ENCODE data around the gene ACE.

Gene ACE

GRCh38 chr17:63492940-63493339, 16.1 kb downstream of the ACE start:
- DNase-seq = no peak

DNA sequence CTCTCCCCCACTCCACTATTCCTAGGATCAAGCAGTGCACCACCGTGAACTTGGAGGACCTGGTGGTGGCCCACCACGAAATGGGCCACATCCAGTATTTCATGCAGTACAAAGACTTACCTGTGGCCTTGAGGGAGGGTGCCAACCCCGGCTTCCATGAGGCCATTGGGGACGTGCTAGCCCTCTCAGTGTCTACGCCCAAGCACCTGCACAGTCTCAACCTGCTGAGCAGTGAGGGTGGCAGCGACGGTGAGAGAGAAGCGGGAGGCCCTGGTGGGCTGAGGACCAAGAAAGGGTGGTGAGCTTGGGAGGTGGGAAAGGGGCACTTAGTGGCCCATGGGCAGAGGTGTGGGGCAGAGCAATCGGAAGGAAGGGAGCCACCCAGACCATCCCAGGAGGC, 16.6 kb downstream of the ACE start:
- DNase-seq = no peak

- no peak for DNase-seq
Observed at GRCh38 chr17:63494300-63494928, 17.6 kb downstream of the ACE start.

DNA sequence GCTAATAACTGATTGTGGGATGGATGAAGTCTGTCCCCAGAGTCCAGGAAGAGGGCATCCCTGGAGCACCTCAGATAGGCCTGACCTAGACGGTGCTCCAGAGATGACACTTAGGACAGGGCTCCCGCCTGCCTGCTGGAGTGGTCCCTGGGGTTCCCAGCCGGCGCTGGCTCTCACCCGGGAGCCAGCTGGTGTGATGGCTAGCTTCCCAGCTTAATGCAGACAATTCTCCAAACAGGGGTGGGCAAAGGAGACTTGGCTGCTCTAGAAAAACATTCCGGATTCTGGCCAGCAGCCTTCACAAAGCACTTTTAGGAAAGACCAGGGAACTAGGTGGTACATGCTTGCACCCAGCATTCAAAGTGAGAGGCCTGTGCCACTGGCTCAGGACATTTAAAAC, 18.6 kb downstream of the ACE start:
- no peak for DNase-seq

DNA sequence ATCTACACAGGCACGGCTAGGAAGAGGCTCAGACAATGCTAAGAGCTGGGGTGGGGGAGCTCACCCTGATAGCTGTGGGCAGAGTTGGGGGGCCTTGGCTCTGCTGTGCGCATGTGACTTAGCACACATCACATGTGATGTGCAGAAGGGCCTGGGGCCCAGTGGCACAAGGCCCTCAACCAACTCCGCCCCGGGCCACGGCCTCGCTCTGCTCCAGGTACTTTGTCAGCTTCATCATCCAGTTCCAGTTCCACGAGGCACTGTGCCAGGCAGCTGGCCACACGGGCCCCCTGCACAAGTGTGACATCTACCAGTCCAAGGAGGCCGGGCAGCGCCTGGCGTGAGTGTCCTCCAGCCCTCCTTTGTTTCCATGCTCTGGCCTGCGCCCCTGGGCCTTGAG, 19.3 kb downstream of the ACE start:
- DNase-seq = no peak

DNA sequence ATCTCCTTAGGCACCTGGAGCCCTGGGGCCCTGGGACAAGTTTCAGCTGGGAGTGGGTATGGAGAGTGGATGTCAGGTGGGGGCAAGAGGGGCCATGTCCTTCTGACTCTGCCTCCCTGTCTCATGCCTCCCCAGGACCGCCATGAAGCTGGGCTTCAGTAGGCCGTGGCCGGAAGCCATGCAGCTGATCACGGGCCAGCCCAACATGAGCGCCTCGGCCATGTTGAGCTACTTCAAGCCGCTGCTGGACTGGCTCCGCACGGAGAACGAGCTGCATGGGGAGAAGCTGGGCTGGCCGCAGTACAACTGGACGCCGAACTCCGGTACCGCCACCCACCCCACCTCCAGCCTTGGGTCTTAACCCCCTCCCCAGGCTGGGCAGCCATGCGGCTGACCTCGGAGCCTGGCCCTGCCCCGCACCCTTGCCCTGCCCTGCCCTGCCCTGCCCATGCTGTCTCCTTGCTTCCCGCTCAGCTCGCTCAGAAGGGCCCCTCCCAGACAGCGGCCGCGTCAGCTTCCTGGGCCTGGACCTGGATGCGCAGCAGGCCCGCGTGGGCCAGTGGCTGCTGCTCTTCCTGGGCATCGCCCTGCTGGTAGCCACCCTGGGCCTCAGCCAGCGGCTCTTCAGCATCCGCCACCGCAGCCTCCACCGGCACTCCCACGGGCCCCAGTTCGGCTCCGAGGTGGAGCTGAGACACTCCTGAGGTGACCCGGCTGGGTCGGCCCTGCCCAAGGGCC, 20.0 kb downstream of the ACE start:
- no peak for DNase-seq

DNA sequence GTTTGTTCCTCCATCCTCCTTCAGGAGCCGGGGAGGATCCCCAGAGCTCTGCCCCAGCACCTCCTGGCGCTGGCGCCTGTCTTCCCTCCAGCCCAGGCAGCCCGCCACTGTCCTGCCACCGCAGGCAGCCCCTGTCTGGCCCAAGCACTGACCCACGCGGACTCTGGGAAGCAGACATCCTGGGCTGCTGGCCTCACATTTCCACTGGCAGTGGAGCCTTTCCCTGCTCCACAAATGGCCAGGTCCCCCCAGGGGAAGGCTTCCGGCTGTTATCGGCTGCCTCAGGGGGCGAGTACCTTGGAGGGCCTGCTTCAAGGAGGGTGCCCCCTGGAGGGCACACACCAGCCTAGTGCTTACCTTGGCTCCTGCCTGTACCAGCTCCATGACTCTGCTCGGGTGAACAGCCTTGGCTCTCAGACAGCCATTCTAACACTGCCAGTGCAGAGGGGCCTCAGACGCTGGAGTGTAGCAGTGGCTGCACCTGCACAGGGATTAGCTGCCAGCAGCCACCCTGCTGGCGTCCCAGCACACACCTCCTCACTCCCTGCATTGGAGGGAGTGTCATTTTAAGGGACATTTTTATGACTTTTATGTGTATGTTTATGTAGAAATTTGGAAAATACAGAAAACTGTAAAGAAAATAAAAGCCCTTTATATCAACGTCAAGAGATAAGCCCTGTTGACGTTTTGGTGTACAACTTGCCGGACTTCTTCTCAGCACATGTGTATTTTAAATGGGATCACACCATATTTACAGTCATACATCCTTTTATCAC, 21.0 kb downstream of the ACE start:
- DNase-seq = no peak

DNA sequence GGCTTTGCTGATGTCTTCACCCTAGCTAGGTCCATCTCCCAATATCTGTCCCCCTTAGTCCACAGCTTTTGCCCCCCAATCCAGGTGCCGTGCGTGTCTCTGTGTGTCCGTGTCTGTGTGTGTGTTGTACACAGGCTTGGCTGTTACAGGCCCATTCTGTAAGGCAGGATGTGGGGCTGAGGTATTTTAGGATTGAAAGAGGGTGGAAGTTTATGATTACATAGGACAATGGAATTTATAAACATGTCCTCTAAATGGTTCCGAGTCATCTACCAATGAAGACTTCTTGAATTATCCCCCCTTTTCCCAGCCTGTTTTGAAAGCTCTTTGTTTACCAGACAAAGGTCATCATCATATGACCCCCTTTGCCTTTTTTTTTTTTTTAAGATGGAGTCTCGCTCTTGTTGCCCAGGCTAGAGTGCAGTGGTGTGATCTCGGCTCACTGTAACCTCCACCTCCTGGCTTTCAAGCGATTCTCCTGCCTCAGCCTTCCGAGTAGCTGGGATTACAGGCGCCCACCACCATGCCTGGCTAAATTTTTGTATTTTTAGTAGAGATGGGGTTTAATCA, 21.9 kb downstream of the ACE start:
- DNase-seq = no peak

GRCh38 chr17:63500543-63501390, 23.9 kb downstream of the ACE start:
- DNase-seq = no peak

- DNase-seq = no peak
Observed at GRCh38 chr17:63503341-63503705, 26.5 kb downstream of the ACE start.

GRCh38 chr17:63504261-63504660, 27.4 kb downstream of the ACE start:
- no peak for DNase-seq

GRCh38 chr17:63505341-63505740, 28.5 kb downstream of the ACE start:
- no peak for DNase-seq

- no peak for DNase-seq
Observed at GRCh38 chr17:63506627-63507026, 29.8 kb downstream of the ACE start.

- DNase-seq = no peak
Observed at GRCh38 chr17:63511331-63511730, 34.5 kb downstream of the ACE start.

GRCh38 chr17:63512388-63512787, 35.5 kb downstream of the ACE start:
- no peak for DNase-seq

GRCh38 chr17:63512896-63513644, 36.2 kb downstream of the ACE start:
- DNase-seq = no peak

- DNase-seq = no peak
Observed at GRCh38 chr17:63514477-63514876, 37.6 kb downstream of the ACE start.

GRCh38 chr17:63514974-63515373, 38.1 kb downstream of the ACE start:
- no peak for DNase-seq

DNA sequence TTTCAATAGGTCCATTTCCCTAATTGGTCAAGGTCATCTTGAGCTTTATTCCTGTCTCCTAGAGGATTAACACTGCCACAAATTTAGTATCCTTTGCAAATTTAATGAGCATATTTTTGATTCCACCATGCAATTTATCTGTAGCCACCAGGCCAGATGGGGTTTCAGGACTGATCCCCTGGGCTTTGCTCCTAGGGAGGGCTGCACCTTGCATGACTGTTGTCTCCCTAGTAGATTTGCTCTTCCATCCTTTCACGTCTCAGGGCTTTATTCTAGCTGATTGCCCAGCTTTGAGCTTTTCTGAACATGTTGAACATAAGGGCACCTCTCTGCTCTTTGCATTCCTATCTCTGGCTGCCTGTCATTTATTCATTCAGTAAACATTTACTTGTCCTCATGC, 38.6 kb downstream of the ACE start:
- DNase-seq = no peak

GRCh38 chr17:63516910-63517824, 40.3 kb downstream of the ACE start:
- no peak for DNase-seq
